Stimulated activated naive CD8-positive, alpha-beta T cell treated with anti-CD3 and anti-CD28 coated beads, Interleukin-15, amount 100 ng/mL, for 72 hours (primary cell): Measurements from ENCODE around the gene CDKL5.

ENCODE experiments used
- ATAC-seq: fragments of 150-1000 bp; cut with Tn5 transposase; 2 replicates; pipeline ENCODE4 v1.10.0; 2021; ENCODE audit warnings: mild to moderate bottlenecking, moderate library complexity
- DNase-seq, 2 donors: peaks; one replicate each; pipeline ENCODE4 v3.0.0; 2021 to 2022
- H3K27ac Mint-ChIP-seq, 2 donors: one replicate each; pipeline ENCODE4 v1.8.0; 2022; ENCODE audit warnings: mild to moderate bottlenecking in 2 of 2, mixed read lengths in 2 of 2, moderate library complexity in 2 of 2
- H3K27me3 Mint-ChIP-seq: one replicate; pipeline ENCODE4 v1.8.0; 2022; ENCODE audit warnings: mixed read lengths
- H3K4me1 Mint-ChIP-seq: one replicate; pipeline ENCODE4 v1.8.0; 2022; ENCODE audit warnings: mild to moderate bottlenecking, mixed read lengths
- H3K4me3 Mint-ChIP-seq, 2 donors: one replicate each; pipeline ENCODE4 v1.8.0; 2022; ENCODE audit warnings: mild to moderate bottlenecking in 2 of 2, mixed read lengths in 2 of 2, moderate library complexity in 1 of 2
- H3K9me3 Mint-ChIP-seq, 2 donors: one replicate each; pipeline ENCODE4 v1.8.0; 2022; ENCODE audit warnings: mixed read lengths in 2 of 2

Gene CDKL5

DNA sequence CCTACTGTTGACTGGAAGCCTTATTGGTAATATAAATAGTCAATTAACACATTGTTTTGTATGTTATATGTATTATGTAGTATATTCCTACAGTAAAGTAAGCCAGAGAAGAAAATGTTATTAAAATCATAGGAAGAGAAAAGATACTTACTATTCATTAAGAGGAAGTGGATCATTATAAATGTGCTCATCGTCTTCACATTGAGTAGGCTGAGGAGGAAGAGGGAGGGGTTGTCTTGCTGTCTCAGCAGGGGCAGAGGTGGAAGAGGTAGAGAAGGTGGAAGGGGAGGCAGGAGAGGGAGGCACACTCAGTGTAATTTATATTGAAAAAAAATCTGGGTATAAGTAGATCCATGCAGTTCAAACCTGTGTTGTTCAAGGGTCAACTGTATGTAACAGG, 10.6 kb downstream of the CDKL5 start:
- H3K4me1 Mint-ChIP-seq = no peaks in the 10 kb centered on the region
- H3K4me3 Mint-ChIP-seq = no peak overlapping the region
- DNase-seq (no peak), ATAC-seq (no peak)
- H3K27ac Mint-ChIP-seq = no peak overlapping the region
- H3K9me3 Mint-ChIP-seq = no peaks in the 10 kb centered on the region
- no peaks in the 10 kb centered on the region for H3K27me3 Mint-ChIP-seq

DNA sequence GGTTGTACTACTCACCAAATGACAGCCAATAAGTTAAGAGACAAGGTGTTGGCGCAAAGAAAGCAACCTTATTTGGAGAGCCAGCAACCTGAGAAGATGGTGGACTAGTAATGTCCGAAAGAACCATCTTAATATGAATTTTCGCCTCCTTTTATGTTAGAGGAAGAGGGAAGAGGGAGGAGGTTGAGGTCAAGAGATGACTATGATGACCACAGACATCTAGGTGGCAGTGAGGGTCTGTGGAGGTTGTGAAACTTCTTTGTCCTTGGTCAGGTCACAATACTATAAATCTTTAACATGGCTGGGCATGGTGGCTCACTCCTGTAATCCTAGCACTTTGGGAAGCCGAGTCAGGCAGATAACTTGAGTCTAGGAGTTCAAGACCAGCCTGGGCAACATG, 15.4 kb downstream of the CDKL5 start:
- H3K4me1 Mint-ChIP-seq = peaks cover 10% of the 10 kb centered on the region
- DNase-seq (no peak), ATAC-seq (no peak)
- no peaks in the 10 kb centered on the region for H3K9me3 Mint-ChIP-seq
- H3K4me3 Mint-ChIP-seq = no peak overlapping the region
- H3K27me3 Mint-ChIP-seq = no peaks in the 10 kb centered on the region
- no peak overlapping the region for H3K27ac Mint-ChIP-seq

DNA sequence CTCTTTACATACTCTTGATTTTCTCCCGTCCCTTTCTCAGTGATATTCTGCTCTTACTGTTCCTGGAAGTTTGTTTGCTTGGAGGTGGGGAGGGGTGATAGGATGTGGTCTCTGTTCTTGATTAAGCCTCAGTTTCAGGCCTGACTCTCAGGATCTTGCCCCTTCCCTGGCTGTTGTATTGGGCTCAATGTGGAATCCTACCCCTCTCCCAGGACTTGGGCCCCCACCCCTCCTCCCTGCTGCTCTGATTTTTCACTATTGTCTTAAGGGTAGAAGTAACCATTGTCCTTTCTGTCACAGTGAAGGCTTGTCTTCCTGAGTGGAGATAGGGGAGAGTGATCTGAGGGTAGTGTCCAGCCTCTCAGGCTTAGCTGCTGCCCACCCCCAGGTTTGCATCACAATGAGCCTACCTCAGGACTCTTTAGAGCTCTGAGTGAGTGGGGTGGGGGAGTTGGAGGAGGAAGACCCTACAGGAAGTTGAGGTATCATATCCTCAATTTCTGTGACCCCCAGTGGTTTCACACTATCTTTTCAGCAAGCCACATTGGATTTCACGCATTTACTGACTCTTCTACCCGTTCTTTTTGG, 16.5 kb downstream of the CDKL5 start:
- no peak overlapping the region for H3K4me3 Mint-ChIP-seq
- H3K4me1 Mint-ChIP-seq = peaks cover 10% of the 10 kb centered on the region
- no peak for DNase-seq
- ATAC-seq = no peak
- no peaks in the 10 kb centered on the region for H3K9me3 Mint-ChIP-seq
- H3K27me3 Mint-ChIP-seq = no peaks in the 10 kb centered on the region
- H3K27ac Mint-ChIP-seq = peak overlapping the region; percentile 48 to 76

DNA sequence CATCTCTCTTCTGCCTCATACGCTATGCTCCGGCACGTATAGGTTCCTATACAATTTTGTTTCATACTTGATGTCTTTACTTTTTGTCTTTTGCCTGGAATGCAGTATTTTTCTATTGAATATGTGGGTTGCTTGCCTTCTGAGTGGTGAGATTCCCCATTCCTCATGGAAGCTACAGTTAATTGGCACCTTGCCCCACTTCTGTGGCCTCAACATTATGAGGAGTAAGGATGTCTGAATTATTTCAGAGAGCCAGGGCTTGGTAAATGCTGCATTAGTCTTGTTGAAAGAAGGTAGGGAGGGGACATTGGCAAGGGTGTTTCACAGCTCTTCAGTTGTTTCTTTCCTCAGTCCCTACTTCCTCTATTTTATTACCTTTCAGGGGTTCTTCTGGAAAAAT, 23.0 kb downstream of the CDKL5 start:
- H3K27ac Mint-ChIP-seq = no peak overlapping the region
- H3K4me3 Mint-ChIP-seq = no peak overlapping the region
- DNase-seq = no peak
- H3K27me3 Mint-ChIP-seq = no peaks in the 10 kb centered on the region
- ATAC-seq = no peak
- H3K9me3 Mint-ChIP-seq = no peaks in the 10 kb centered on the region
- H3K4me1 Mint-ChIP-seq = no peaks in the 10 kb centered on the region

DNA sequence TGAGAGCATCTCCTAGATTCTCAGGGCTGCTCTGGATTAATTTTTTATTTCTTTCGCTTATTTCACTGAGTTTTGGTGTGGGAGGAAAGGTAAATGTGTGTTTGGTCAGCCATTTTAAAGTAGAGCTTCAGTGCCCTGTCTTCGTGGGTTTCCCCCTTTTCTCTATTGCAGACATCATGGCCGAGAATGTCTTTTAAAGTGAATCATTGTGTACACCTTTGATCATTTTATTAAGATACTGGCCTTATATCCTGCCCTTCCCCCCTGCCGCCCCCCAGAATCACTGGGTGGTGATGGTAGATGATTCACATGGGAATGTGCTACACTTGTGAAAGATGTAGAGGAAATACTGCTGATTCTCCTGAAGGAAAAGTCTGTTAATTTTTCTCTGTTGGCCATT, 23.8 kb downstream of the CDKL5 start:
- no peak overlapping the region for H3K27ac Mint-ChIP-seq
- ATAC-seq (no peak), DNase-seq (no peak)
- H3K27me3 Mint-ChIP-seq = no peaks in the 10 kb centered on the region
- no peaks in the 10 kb centered on the region for H3K9me3 Mint-ChIP-seq
- H3K4me1 Mint-ChIP-seq = no peaks in the 10 kb centered on the region
- H3K4me3 Mint-ChIP-seq = no peak overlapping the region

DNA sequence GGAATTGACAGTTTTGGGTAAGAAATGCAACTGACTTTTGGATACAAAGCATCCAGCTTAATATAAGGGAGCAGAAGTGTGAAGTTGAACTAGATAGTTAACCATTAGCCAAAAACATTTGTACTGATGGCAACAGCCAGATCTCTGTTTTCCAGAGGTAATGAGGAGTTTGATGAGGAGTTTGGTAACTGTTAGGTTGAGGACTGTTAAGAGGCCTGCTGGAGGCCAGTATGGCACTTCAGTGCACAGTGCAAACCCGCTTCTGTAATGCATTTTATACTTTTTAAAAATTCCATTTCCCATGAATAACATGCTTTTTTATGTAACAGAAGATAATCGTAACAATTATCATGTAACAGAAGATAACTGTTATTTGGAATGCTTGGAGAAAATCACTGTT, 30.0 kb downstream of the CDKL5 start:
- H3K4me3 Mint-ChIP-seq = no peak overlapping the region
- no peak for ATAC-seq
- H3K4me1 Mint-ChIP-seq = no peaks in the 10 kb centered on the region
- no peaks in the 10 kb centered on the region for H3K9me3 Mint-ChIP-seq
- DNase-seq = no peak
- no peaks in the 10 kb centered on the region for H3K27me3 Mint-ChIP-seq
- H3K27ac Mint-ChIP-seq = no peak overlapping the region

DNA sequence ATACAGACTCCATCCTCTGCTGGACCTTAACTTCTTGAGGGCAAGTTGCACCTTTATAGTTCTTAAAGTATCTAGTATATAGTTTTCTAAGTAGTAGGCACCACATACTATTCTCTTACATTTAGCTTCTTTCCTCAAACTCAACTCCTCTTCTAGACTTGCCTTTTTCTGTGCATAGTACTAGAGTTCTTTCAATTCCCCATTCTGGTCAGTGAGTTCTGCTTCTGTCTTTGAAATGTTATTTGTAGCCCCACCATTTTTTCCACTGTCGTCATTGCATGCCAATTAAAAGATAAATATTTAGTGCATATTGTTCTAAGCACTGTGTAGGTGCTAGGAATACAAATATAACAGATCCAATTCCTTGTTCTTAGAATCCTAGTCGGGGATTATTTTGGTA, 31.6 kb downstream of the CDKL5 start:
- H3K9me3 Mint-ChIP-seq = no peaks in the 10 kb centered on the region
- H3K27ac Mint-ChIP-seq = no peak overlapping the region
- no peak overlapping the region for H3K4me3 Mint-ChIP-seq
- no peaks in the 10 kb centered on the region for H3K27me3 Mint-ChIP-seq
- ATAC-seq = no peak
- DNase-seq = no peak
- H3K4me1 Mint-ChIP-seq = no peaks in the 10 kb centered on the region

DNA sequence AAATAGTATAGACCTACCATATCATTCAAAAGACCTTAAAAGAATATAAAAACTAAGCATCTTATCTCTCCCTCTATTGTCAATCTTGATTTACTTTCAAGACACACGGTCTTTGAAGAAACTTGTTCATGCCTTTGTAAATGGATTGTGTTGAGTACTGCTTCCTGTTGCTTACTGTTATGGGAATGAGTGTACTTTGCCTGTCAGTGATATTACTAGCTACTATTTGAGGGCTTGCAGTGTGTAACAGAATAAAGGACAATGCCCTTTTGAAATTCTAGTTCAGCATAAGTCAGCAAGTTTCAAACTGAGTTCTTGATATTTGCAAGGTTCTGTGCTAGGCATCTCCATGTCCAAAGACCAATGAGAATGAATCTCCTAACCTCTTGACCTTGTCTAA, 36.0 kb downstream of the CDKL5 start:
- Mint-ChIP-seq H3K27me3 (no peaks in the 10 kb centered on the region), H3K4me1 (no peaks in the 10 kb centered on the region), H3K9me3 (no peaks in the 10 kb centered on the region), H3K4me3 (no peak overlapping the region), H3K27ac (no peak overlapping the region)
- DNase-seq (no peak), ATAC-seq (no peak)

DNA sequence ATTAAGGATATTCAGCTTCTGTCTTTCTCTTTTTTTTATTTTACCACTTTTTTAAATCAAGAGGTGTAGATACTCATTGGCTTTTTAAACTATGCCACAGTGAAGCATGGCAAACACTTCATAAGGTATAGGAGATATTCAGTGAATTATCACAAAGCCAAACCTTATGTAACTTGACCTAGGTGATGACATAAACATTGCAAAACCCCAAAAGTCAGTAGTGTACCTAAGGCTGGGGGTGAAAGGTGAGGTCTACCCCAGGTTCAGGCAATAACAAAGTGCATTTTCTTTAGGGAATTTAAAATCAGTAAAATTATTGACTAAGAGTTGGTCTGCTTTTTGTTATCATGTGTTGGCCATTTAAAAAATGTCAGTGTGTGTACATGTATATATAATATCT, 39.1 kb downstream of the CDKL5 start:
- ATAC-seq (no peak), DNase-seq (no peak)
- Mint-ChIP-seq H3K9me3 (no peaks in the 10 kb centered on the region), H3K4me3 (no peak overlapping the region), H3K4me1 (no peaks in the 10 kb centered on the region), H3K27ac (no peak overlapping the region), H3K27me3 (no peaks in the 10 kb centered on the region)

DNA sequence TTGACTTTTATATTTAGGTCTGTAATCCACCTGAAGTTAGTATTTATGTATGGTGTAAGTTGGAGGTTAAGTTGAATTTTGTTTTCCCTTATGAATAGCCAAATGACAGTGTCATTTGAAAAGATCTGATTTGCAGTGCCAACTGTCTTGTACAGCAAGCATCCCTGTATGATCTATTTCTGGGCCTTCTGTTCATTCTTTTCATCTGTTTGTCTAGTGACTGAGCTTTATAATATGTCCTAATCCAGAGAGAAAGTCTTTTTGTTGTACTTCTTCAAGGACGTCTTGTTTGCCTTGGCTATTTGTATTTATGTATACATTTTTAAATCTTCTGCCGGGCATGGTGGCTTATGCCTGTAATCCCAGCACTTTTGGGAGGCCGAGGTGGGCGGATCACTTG, 39.6 kb downstream of the CDKL5 start:
- Mint-ChIP-seq H3K27ac (no peak overlapping the region), H3K27me3 (no peaks in the 10 kb centered on the region), H3K9me3 (no peaks in the 10 kb centered on the region), H3K4me3 (no peak overlapping the region), H3K4me1 (no peaks in the 10 kb centered on the region)
- DNase-seq (no peak), ATAC-seq (no peak)

DNA sequence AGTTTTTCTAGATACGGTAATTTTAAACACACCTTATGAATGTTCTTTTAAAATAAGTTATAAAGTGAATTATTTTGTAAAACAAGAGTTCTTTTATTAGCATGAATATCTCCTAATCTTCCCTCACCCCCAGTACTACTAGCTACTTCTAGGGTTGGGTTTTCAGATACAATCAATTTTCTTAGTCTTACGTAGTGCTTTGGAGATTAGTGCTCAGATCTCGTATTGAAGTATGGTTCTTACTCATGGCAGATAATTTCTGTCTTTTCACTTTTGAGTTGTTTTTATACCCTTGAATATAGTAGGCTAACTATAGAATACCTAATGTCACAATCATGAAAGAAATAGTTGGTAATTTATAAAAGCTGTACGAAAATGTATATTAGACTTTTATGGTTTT, 43.2 kb downstream of the CDKL5 start:
- Mint-ChIP-seq H3K9me3 (no peaks in the 10 kb centered on the region), H3K27ac (no peak overlapping the region), H3K27me3 (no peaks in the 10 kb centered on the region), H3K4me1 (no peaks in the 10 kb centered on the region), H3K4me3 (no peak overlapping the region)
- ATAC-seq (no peak), DNase-seq (no peak)

DNA sequence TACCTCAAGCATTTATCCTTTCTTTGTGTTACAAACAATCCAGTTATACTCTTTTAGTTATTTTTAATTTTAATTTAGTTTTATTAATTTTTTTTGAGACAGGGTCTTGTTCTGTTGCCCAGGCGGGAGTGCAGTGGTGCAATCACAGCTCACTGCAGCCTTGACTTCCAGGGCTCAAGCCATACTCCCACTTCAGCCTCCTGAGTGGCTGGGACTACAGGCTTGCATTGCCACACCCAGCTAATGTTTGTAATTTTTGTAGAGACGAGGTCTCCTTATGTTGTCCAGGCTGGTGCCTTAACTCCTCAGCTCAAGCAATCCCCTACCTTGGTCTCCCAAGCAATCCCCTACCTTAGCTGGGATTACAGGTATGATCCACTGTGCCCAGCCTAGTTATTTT, 45.9 kb downstream of the CDKL5 start:
- Mint-ChIP-seq H3K27me3 (no peaks in the 10 kb centered on the region), H3K9me3 (no peaks in the 10 kb centered on the region), H3K27ac (no peak overlapping the region), H3K4me3 (no peak overlapping the region), H3K4me1 (no peaks in the 10 kb centered on the region)
- ATAC-seq (no peak), DNase-seq (no peak)

DNA sequence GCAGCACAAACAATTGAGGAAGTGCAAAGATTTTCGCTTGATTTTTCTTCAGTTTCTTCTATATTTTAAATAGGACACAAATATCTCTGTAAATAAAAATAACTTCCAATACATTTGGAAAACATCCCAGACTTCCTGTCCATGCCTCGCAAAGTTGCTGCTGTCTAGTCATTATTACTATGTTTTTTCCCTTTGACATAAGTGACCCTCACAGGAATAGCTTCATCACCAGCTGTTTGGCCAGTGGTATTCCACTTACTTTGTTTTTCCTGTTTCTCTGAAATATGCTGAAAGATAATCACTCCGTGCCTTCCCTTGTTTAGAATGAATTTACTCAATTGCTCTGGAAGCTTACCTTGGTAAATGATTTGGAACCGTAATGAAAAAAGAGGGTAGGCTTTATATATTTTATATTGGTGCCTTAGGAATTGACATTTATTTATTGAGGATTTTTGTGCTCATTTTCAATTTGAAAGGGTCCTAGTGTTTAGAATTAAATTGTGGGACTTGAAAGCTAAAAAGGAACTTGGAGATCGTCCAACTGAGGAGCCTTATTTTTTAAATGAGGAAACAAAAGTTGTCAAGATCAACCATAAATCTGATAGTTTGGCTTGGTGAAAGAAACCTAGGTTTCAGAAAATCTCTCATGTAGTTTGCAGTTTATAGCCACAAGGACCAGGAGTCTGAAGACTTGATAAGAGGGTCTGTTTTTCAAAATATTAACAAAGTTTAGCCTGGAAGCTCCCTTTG, 65.6 kb downstream of the CDKL5 start:
- Mint-ChIP-seq H3K27ac (no peak overlapping the region), H3K27me3 (no peaks in the 10 kb centered on the region), H3K4me3 (no peak overlapping the region), H3K4me1 (no peaks in the 10 kb centered on the region), H3K9me3 (no peaks in the 10 kb centered on the region)
- ATAC-seq (no peak), DNase-seq (no peak)

DNA sequence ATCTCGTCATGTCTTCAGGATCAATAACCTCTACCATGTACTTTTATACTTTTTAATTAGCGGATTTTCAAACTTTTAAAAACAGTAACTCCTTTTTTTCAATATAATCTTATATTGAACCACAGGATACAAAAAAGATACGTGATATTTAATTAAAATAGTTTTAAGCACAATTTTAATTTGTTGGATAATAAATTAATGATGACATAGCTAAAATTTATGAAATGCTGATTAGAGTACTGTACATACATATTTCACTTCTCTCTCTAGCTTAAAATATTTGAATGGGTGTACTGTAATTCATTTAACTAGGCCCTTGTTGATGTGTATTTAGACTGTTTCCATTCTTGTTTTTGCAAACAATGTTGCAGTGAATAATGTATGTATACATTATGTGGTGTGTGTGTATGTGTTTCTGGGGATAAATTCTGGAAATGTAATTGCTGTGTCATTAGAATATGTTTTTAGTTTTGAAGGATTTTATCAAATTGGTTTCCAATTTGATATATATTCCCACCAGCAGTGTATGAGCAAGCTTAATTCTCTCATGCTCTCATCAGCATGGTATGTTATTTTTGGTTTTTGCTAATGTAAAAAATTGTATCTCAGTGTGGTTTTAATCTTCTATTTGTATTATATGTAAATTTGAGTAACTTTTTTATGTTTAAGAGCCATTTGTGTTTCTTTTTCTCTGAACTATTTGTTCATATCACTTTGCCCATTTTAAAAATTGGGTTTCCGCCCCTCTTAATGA, 66.4 kb downstream of the CDKL5 start:
- Mint-ChIP-seq H3K27ac (no peak overlapping the region), H3K27me3 (no peaks in the 10 kb centered on the region), H3K4me1 (no peaks in the 10 kb centered on the region), H3K4me3 (no peak overlapping the region), H3K9me3 (no peaks in the 10 kb centered on the region)
- ATAC-seq (no peak), DNase-seq (no peak)

DNA sequence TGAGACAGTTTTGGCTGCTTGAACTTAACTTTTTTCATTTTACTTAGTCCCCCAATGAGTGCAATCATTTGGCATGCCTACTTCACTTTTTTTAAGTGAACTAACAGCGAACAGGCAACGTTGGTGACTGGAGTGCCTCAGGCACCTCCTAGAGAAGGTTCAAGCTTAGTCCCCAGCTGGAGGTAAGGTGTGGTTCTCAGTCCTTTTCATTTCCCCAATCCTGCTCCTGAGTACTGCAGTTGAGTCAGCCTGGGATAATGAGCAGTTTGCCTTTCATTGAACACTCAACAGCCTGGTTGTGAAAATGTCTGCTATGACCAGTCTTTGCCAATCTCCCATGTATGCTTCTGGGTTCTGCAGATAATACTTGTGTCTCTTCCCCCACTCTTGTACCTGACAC, 109.5 kb downstream of the CDKL5 start:
- DNase-seq (no peak), ATAC-seq (no peak)
- Mint-ChIP-seq H3K27ac (no peak overlapping the region), H3K4me3 (no peak overlapping the region), H3K9me3 (no peaks in the 10 kb centered on the region), H3K27me3 (no peaks in the 10 kb centered on the region), H3K4me1 (peaks cover 6% of the 10 kb centered on the region)

DNA sequence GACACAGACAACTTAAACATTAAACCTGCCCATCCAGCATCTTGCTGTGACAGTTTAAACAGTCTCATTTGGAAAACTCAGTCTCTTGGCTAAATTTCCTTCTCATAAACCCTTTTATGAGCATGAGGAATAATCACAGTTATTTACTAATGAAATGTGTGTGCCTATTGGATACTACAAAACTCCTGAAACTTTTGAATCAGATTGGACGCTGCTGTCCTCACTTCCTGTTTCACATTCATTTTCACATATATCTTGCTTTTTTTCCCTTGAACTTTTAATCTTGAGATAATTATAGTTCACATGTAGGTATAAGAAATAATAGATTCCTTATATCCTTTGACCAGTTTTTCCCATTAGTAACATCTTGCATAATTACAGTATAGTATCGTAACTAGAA, 111.7 kb downstream of the CDKL5 start:
- DNase-seq (no peak), ATAC-seq (no peak)
- Mint-ChIP-seq H3K9me3 (no peaks in the 10 kb centered on the region), H3K27ac (no peak overlapping the region), H3K27me3 (no peaks in the 10 kb centered on the region), H3K4me3 (no peak overlapping the region), H3K4me1 (peaks cover 6% of the 10 kb centered on the region)
